Glomerular visceral epithelial cell (primary cell): ENCODE results near the gene CWC25.
"Not testable (repeated sequence)": the region's sequence is repeated elsewhere in the genome, so short reads cannot be mapped to it uniquely, and the experiment has no call there.

Source experiments
- DNase-seq: peaks from one replicate; pipeline ENCODE4 v3.0.0-alpha.2; 2016; ENCODE audit errors: extremely low spot score

CWC25 gene

DNA sequence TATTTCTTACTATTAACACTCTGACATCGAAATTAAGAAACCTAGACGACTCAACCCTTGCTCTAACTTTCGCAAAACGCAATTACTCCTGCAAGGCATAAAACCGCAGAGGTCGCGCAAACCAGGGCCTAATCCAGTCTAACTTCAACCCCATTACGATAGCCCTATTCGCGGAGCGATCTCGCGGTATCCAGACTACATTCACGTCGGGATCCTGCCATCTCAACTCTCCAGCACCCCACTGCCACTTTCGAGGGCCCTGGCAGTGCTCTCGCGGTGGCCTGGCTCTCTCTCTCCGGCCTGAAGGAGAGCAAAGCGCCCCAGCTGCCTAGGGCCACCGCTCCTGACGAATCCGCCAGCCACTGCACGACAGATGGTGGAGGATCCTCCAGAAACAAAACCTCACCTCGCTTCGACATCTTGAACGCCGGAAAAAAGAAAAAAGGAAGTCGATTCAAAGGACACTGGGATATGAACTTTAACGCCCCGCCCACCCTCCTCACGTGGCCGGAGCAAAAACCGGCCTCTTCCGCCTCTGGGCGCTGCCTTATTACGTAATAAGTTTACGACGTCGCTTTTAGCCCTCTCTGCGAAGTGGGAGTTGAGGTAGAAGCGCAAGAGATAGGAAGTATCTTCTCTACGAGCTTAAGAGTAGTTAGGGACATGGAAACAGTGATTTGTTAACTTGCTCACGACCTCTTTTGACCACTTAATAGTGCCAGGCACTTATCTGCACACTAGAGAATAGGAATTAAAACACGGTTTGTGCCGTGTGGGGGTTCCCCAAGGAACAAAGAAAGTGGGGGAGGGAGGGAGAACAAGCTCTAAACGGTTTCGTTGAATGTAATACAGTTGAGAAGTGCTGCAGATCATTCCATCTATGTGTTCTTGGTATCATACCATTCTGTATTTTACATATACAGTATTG, 28.4 kb upstream of the CWC25 start, which contains the start of gene RPL23:
Gene RPL23, minus strand, starts transcription at position 430 of the 928 bp plus-strand sequence. Its CDS starts 11 bp downstream, at position 419.
- DNase-seq = peak; percentile 97

DNA sequence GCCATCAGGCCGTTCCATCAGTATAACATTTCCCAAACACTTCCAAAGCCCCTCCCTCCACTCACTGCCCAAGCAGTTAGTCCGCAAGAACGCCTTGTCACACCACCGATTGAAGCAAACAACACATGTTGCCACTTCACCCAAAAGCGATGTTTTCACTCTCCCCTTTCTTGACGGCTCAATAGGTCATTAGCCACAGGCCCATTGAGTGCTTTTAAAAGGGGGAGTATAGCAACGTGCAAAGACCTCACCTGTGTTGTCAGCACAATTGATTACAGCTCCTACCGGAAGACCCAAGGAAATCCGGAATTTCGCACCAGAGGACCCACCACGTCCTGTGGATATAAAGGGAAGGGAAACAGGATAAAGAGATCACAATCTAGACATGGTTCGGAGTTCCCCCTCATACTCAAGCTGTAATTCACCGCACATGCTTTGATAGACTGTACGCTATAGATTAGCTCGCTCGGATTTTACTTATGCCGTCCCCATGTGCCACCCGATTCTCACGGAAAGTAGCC, 27.7 kb upstream of the CWC25 start:
- no peak for DNase-seq

DNA sequence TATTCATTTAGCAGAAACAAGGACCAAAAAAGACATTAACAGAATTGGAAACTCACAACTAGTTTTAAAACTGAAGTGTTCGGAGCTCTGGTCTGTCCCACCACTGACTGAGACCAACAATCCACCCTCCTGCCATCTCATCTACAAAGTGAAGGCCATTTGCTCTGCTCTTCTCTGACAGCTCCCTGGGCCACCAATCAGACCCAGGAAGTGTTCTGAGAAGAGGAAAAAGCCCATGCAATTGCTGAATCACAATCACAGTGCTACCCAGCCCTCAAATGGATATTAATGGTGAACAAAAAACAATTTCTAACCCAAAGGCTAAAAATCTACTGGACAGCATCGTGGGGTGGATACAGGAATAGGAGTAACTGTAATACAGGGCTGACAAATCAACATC, 26.3 kb upstream of the CWC25 start:
- DNase-seq = no peak

DNA sequence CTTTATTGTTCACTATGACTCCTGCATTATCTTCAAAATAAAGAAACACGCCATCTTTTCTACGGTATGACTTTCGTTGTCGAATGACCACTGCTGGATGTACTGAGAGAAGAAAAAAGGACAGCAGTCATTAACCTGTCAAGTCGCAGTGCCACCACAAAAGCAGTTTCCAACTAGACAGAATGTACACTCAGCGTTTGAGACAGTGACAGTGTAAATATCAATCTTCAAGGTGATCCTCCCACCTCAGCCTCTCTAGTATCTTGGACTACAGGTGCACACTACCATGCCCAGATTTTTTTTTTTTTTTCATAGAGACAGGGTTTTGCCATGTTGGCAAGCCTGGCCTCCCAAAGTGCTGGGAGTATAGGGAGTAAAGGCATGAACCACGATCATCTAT, 25.3 kb upstream of the CWC25 start:
- DNase-seq = no peak

GRCh38 chr17:38848939-38849605, 24.0 kb upstream of the CWC25 start:
- DNase-seq = no peak

DNA sequence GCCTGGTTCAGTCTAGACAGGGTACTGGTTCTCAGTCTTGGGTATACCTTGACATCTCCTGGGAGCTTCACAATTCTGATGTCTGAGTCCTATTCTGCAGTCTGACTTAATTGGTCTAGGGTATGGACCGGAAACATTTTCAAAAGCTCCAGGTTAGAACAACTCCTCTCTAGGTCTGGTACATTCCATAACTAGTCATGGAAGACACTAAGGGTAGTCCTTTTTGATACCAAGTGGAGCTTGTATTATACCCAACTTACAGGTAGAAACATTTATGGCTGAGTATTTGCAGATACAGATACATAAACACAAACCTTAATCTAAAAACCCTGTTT, 23.4 kb upstream of the CWC25 start:
- DNase-seq = no peak

GRCh38 chr17:38844261-38844757, 19.2 kb upstream of the CWC25 start:
- DNase-seq = no peak

DNA sequence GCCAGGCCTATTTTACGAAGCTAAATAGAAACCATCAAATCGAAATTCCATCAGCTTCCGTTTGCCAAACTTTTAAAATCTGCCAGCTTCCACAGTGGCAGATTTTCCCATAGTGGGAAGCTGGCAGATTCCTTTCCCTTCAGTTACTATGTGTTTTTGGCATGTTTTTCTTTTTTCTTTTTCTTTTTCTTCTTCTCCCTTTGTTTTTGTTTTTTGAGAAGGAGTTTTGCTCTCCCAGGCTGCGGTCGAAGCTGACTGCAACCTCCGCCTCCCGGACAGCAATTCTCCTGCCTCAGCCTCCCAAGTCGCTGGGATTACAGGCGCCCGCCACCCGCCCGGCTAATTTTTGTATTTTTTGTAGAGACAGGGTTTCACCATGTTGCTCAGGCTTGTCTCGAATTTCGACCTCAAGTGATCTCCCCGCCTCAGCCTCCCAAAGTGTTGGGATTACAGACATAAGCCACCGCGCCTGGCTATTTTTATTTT, 684 bp upstream of the CWC25 start:
- DNase-seq = no peak

- DNase-seq = peak; percentile 84
Measured at GRCh38 chr17:38815576-38816193, 9.4 kb downstream of the CWC25 start.

DNA sequence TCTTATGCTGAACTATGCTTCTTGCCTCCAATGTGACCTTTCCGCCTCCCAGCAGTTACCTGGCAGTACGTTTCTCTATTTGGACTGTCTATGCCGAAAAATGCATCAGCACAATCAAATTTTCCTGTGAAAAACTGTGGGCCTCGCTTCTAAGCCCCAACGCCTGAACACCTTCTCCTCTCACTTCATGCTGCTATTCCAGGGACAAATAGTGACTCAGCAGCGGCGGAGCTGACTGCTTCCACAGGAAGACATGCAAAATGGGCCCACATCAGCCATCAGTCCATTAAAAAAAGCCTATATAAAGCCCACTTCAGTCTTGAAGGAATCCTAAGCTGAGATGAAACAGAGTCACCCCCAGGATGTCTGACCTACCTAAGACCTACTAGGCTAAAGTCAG, 15.3 kb downstream of the CWC25 start:
- DNase-seq = no peak

- no peak for DNase-seq
Measured at GRCh38 chr17:38800237-38800760, 24.8 kb downstream of the CWC25 start.

DNA sequence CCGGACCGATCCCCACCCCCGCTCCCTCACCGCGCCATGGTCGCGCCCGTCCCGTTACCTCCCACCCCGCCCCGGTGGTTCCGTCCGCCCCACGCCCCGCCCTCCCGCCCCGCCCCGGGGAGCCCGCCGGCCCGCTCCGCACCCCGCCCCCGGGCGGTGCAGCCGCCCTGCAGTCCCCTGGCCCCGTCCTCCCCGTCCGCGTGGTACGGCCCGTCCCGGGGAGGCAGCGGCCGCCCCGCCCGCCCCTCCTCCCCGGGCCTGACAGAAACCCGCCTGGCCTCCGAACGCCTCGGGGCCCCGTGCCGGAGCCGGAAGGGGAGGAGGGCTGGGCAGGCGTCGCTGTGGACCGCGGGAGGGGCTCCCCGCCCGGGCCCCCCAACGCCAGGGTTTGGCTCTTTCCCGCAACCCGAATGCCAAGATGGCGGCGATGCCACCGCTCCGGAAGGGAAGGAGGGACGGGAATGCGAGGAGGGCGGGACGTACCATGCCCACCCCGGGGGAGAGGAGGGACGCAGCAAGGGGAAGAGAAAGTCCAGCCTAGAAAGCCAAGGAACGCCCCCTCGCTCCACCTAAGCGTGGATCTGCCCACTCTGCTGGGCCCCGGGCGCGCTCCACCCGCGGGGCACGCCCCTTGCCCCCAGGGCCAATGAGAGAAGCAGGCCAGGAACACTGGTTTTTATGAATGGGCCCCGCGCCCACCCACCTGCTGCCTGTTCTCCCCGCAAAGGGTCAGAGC, 25.5 kb downstream of the CWC25 start, which contains the start of gene PIP4K2B:
Gene PIP4K2B, minus strand, starts transcription at position 56 of the 736 bp plus-strand sequence. CDS start 132 bp downstream, outside the sequence.
- DNase-seq = peak; percentile 98

- DNase-seq = peak; percentile 50
Measured at GRCh38 chr17:38798614-38799500, 26.3 kb downstream of the CWC25 start.

DNA sequence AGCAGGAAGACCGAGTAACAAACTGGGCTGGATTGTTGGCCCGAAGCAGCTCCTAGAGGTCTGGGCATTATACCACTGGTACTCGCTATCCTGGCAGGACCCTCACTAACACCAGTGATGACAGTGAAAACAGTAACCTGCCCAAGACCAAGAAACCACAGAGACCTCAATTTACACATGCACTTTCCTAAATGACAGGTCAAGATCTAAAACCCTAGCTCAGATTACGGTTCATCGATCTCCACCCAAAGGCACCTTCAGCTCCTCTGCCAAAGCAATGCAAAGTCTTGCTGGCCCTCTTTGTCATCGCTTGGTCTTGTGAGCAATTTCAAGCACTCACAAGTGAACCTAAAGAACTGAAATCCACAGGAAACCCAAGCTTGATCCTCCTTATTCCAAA, 27.3 kb downstream of the CWC25 start:
- no peak for DNase-seq

DNA sequence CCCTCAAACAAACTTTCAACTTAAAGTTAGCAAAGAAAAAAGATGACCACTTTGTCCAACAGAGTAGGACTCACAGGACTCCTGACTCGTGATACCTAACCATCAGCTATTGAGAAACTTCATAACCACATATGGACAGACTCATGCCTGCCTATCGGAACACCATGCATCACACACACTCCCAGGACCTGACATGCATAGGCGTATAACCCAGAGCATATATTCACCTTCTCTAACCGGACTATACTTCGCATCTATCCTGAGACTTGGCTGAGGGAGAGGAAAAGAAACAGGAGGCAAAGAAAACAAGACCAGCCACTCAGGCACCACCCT, 28.0 kb downstream of the CWC25 start:
- DNase-seq = no peak

- no peak for DNase-seq
Measured at GRCh38 chr17:38796451-38797157, 28.5 kb downstream of the CWC25 start.

- DNase-seq = no peak
Measured at GRCh38 chr17:38794221-38794620, 30.9 kb downstream of the CWC25 start.

- no peak for DNase-seq
Measured at GRCh38 chr17:38791162-38791561, 34.0 kb downstream of the CWC25 start.

DNA sequence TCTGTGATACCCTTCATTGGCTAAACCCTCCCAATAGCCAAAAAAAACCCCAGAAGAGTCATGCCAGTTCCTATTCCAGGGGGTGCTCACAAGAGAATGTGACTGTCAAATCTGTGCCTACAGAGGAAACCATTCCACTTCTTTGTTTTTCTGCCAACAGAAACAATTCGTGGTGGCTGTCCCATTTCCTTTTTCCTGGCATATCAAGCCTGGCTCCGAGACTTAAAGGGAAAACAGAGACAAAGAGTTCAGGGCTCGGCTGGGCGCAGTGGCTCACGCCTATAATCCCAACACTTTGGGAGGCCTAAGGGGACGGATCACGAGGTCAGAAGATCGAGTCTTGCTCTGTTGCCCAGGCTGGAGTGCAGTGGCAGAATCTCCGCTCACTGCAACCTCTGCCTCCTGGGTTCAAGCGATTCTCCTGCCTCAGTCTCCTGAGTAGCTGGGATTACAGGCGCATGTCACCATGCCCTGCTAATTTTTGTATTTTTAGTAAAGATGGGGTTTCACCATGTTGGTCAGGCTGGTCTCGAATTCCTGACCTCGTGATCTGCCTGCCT, 34.9 kb downstream of the CWC25 start:
- DNase-seq = not testable (repeated sequence)
